ENCODE measurements around the gene DDX49.

DNA sequence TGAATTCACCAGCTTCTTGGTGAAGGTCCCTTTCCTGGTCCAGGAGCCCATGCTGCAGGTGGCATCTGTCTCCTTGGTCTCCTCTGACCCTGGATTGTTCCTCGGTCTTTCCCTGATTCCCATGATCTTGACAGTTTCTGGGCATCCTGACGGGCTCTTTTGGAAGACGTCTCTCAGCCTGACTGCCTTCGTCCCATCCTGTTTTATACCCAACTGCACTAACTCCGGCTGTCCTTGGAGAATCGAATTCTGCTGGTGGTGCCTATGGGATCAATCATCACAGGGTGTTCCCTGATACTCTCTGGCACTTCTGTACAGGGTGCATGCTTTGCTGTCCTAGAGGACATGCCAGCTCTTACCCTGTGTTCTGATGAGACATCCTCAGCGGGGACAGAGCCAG, 42.6 kb upstream of the DDX49 start:
- TF ChIP-seq, protein P1, sequence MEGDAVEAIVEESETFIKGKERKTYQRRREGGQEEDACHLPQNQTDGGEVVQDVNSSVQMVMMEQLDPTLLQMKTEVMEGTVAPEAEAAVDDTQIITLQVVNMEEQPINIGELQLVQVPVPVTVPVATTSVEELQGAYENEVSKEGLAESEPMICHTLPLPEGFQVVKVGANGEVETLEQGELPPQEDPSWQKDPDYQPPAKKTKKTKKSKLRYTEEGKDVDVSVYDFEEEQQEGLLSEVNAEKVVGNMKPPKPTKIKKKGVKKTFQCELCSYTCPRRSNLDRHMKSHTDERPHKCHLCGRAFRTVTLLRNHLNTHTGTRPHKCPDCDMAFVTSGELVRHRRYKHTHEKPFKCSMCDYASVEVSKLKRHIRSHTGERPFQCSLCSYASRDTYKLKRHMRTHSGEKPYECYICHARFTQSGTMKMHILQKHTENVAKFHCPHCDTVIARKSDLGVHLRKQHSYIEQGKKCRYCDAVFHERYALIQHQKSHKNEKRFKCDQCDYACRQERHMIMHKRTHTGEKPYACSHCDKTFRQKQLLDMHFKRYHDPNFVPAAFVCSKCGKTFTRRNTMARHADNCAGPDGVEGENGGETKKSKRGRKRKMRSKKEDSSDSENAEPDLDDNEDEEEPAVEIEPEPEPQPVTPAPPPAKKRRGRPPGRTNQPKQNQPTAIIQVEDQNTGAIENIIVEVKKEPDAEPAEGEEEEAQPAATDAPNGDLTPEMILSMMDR (IDR thresholded peaks at IDR 0.05) = no peak
- no peak for TF ChIP-seq POLR2A (IDR thresholded peaks at IDR 0.05)
